ENCODE measurements around the gene SFSWAP. TPM values are rescaled to one million over a fixed set of nuclear protein-coding genes. Genes with fewer than 3 reads are reported as not detected.
"Not testable (repeated sequence)": the region's sequence is repeated elsewhere in the genome, so short reads cannot be mapped to it uniquely, and the experiment has no call there.

The SFSWAP gene
- polyA plus RNA-seq, result 10 to 100 TPM; 19.7 to 34.7 (median 33.4) TPM
- long read RNA-seq, donor 1, full-length matches to known transcripts, result 9 of 17 reads
- long read RNA-seq, donor 1, partial matches to known transcripts, result 8 of 17 reads
- long read RNA-seq, donor 1, other reads (novel, unspliced or antisense), result 0 of 17 reads
- long read RNA-seq, donor 2, partial matches to known transcripts, result 0 of 1 reads
- long read RNA-seq, donor 2, other reads (novel, unspliced or antisense), result 0 of 1 reads
- long read RNA-seq, donor 3, partial matches to known transcripts, result 11 of 14 reads
- long read RNA-seq, donor 3, other reads (novel, unspliced or antisense), result 0 of 14 reads
- long read RNA-seq, donor 4, result 0 reads
- long read RNA-seq, donor 5, partial matches to known transcripts, result 0 of 1 reads
- long read RNA-seq, donor 5, other reads (novel, unspliced or antisense), result 0 of 1 reads
- long read RNA-seq, donor 6, result 0 reads
- long read RNA-seq, donor 7, result 0 reads
- long read RNA-seq, donor 8, result 0 reads
- long read RNA-seq, donor 9, full-length matches to known transcripts, result 1 of 1 reads
- long read RNA-seq, donor 9, partial matches to known transcripts, result 0 of 1 reads
- long read RNA-seq, donor 9, other reads (novel, unspliced or antisense), result 0 of 1 reads
- long read RNA-seq, donor 10, partial matches to known transcripts, result 0 of 4 reads
- long read RNA-seq, donor 10, other reads (novel, unspliced or antisense), result 0 of 4 reads

DNA sequence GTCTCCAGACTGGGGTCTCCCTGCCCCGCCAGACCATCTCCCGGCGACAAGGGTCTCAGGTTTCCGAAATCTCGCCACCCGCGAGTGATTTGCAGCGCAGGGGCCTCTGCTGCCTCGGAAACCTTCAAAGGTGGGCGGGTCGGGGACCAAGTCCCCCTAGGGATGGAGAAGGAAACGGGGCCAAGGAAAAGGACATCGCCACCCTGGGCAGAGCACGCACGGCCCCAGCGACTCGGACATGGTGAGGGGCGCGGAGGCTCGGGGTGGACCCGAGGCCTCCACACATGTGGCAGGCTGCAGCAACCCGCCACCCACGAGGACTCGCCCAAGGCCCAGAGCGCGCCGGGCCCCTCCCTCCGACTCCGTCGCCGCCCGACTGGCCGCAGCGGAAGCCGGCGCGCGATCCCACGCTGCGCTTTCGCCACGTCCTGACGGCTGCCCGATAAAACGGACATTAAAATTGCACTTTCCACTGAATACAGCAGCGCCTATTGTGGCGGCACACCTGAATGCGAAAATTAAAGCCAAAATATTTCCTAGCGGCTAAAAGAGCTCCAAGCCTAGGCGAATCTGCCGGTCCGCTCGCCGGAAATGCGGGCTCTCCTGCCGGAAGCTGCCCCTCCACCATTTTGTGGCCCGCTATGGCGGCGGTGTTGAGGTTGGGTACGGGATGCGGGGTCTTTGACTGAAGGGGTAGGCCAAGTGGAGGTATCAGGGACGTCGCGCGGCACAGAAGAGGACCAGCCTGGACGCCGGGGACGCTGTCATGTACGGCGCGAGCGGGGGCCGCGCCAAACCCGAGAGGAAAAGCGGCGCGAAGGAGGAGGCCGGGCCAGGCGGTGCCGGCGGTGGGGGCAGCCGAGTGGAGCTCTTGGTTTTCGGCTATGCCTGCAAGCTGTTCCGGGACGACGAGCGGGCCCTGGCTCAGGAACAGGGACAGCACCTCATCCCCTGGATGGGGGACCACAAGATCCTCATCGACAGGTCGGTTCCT lies at the start of gene SFSWAP:
Gene SFSWAP, plus strand, starts transcription at position 627 of the 994 bp plus-strand sequence. Its CDS starts 140 bp downstream, at position 767.
- peak; percentile 65 to 94 for DNase-seq
- H3K4me1 ChIP-seq (ENCODE audit: control insufficient read depth in 3 of 3, insufficient read depth in 2 of 3, low read depth in 1 of 3, low read length in 2 of 3), result peaks cover 8 to 12% (median 9%) of the 10 kb centered on the region in 3 donors
- H3K27ac ChIP-seq (ENCODE audit: low read depth in 1 of 3, low read length in 2 of 3), result peak within 1 kb of the TSS; percentile 35 to 95 (median 66)
- H3K9me3 ChIP-seq (ENCODE audit: control insufficient read depth in 2 of 2, insufficient read depth in 1 of 2, low read depth in 1 of 2, low read length in 1 of 2), result peaks cover 0 to 11% of the 10 kb centered on the region in 2 donors
- no peaks in the 10 kb centered on the region for H3K27me3 ChIP-seq (ENCODE audit: control insufficient read depth in 3 of 3, insufficient read depth in 3 of 3, low read length in 3 of 3)
- WGBS, 3 donors, result 1% methylated on average over 77 to 90 of the region's 90 CpGs
- FAIRE-seq, result no peak
- H3K4me3 ChIP-seq (ENCODE audit: low read depth in 1 of 3, low read length in 3 of 3), result peak within 1 kb of the TSS; percentile 91 to 98 (median 95)
- H3K36me3 ChIP-seq (ENCODE audit: control insufficient read depth in 3 of 3, insufficient read depth in 2 of 3, low read depth in 1 of 3, low read length in 3 of 3), result peaks cover 8 to 13% (median 10%) of the 10 kb centered on the region in 3 donors

DNA sequence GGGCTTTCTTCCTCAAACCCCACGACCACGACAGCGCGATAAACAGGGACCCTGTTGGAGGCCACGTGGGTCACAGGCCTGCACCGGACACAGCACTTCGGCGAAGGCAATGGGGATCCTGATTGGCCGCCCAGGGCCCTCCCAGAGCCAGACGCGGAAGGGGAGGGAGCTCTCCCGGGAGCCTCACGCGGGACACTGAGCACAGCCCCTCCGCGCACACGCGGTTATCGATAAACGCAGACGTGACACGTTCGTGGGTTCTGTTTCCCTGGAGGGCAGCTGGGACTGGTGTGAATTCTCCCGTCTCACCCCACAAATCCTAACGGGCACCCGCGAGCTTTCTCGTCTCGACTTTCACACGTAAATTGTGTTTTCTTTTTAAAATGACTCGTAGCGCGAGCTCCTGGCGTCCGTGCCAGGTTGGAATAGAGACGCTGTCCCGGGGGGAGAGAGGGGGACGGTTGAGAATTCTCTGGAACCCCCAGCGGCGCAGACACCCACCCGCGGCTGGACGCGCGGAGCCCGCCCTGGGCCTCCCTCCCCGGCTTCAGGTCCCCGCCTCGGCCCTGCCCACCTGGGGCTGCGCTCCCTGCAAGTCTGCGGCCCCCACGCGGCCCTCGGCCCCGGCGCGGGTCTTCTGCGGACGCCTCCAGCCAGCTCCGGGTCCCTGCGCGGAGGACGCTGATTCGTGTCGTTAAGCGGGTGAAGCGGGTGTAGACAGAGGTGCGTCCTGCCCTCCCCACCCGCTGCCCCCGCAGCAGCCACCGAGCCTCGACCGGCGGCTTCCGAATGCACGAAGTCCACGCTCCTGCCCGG lies 49.5 kb upstream of the SFSWAP start:
- not testable (repeated sequence) for H3K4me1 ChIP-seq (ENCODE audit: control insufficient read depth in 3 of 3, insufficient read depth in 2 of 3, low read depth in 1 of 3, low read length in 2 of 3); FAIRE-seq; DNase-seq; H3K9me3 ChIP-seq (ENCODE audit: control insufficient read depth in 2 of 2, insufficient read depth in 1 of 2, low read depth in 1 of 2, low read length in 1 of 2); H3K4me3 ChIP-seq (ENCODE audit: low read depth in 1 of 3, low read length in 3 of 3); H3K36me3 ChIP-seq (ENCODE audit: control insufficient read depth in 3 of 3, insufficient read depth in 2 of 3, low read depth in 1 of 3, low read length in 3 of 3); H3K27ac ChIP-seq (ENCODE audit: low read depth in 1 of 3, low read length in 2 of 3); H3K27me3 ChIP-seq (ENCODE audit: control insufficient read depth in 3 of 3, insufficient read depth in 3 of 3, low read length in 3 of 3)
- WGBS, 3 donors, result 13 to 22% (median 18%) methylated on average over 10 to 28 of the region's 78 CpGs

DNA sequence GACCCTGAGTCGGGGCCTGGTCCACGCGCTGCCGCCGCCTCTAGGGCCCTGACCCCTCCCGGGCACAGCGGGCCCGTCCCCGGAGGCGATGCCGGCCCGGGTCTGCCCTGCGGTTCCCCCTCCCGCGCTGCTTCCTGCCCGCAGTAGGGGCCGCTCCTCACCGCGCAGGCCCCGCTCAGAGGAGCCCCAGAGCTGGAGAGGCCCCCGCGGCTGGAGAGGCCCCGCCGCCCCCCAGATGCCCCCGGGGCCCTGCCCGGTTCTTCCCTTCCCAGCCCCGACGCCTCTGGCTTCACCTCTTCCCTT lies 49.0 kb upstream of the SFSWAP start:
- WGBS, 3 donors, result no CpG with 5 or more reads among the region's 28 CpGs
- not testable (repeated sequence) for H3K9me3 ChIP-seq (ENCODE audit: control insufficient read depth in 2 of 2, insufficient read depth in 1 of 2, low read depth in 1 of 2, low read length in 1 of 2); H3K27ac ChIP-seq (ENCODE audit: low read depth in 1 of 3, low read length in 2 of 3); H3K4me3 ChIP-seq (ENCODE audit: low read depth in 1 of 3, low read length in 3 of 3); H3K27me3 ChIP-seq (ENCODE audit: control insufficient read depth in 3 of 3, insufficient read depth in 3 of 3, low read length in 3 of 3); H3K36me3 ChIP-seq (ENCODE audit: control insufficient read depth in 3 of 3, insufficient read depth in 2 of 3, low read depth in 1 of 3, low read length in 3 of 3); H3K4me1 ChIP-seq (ENCODE audit: control insufficient read depth in 3 of 3, insufficient read depth in 2 of 3, low read depth in 1 of 3, low read length in 2 of 3); DNase-seq; FAIRE-seq

DNA sequence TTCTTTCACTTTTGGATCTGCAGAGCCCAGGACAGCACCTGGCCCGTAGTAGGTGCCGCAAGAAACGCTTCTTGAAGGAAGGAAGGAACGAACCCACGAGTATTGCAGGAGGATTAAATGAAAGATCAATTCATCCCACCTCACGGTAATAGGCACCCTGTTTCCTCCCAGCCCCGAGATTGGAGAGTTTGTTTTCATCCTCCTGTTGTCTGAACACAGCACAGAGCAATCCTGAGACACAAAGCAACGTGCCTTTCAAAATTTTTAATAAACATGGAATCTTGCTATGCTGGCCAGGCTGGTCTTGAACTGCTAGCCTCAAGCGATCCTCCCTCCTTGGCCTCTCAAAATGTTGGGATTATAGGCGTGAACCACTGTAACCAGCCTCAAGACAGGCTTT lies 48.5 kb upstream of the SFSWAP start:
- H3K4me1 ChIP-seq (ENCODE audit: control insufficient read depth in 3 of 3, insufficient read depth in 2 of 3, low read depth in 1 of 3, low read length in 2 of 3); H3K9me3 ChIP-seq (ENCODE audit: control insufficient read depth in 2 of 2, insufficient read depth in 1 of 2, low read depth in 1 of 2, low read length in 1 of 2); H3K36me3 ChIP-seq (ENCODE audit: control insufficient read depth in 3 of 3, insufficient read depth in 2 of 3, low read depth in 1 of 3, low read length in 3 of 3); H3K4me3 ChIP-seq (ENCODE audit: low read depth in 1 of 3, low read length in 3 of 3); H3K27me3 ChIP-seq (ENCODE audit: control insufficient read depth in 3 of 3, insufficient read depth in 3 of 3, low read length in 3 of 3); DNase-seq; H3K27ac ChIP-seq (ENCODE audit: low read depth in 1 of 3, low read length in 2 of 3); FAIRE-seq: not testable (repeated sequence)
- 63 to 74% (median 64%) methylated on average over 10 of the region's 10 CpGs for WGBS, 3 donors

DNA sequence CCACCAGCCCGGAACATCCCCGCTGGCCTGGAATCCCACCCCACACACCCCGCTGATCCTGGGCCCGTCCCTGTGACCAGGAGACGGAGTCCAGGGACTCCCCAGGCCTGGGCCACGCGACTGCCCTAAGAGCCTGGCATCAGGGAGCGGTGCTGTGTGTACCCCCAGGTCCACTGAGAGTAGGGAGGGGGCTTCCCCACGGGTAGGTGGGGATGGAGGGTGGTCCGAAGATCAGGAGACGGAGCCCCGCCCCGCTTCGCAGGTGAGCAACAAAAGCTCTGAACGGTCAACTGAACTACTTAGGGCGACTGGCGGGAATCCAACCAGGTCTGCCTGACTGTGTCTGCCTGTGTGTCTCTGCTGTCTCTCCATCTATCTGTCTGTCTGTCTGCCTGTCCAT lies 45.2 kb upstream of the SFSWAP start:
- not testable (repeated sequence) for H3K27me3 ChIP-seq (ENCODE audit: control insufficient read depth in 3 of 3, insufficient read depth in 3 of 3, low read length in 3 of 3); H3K4me3 ChIP-seq (ENCODE audit: low read depth in 1 of 3, low read length in 3 of 3); H3K4me1 ChIP-seq (ENCODE audit: control insufficient read depth in 3 of 3, insufficient read depth in 2 of 3, low read depth in 1 of 3, low read length in 2 of 3); H3K27ac ChIP-seq (ENCODE audit: low read depth in 1 of 3, low read length in 2 of 3); FAIRE-seq; H3K36me3 ChIP-seq (ENCODE audit: control insufficient read depth in 3 of 3, insufficient read depth in 2 of 3, low read depth in 1 of 3, low read length in 3 of 3); DNase-seq; H3K9me3 ChIP-seq (ENCODE audit: control insufficient read depth in 2 of 2, insufficient read depth in 1 of 2, low read depth in 1 of 2, low read length in 1 of 2)
- WGBS, 3 donors, result 74 to 90% (median 83%) methylated on average over 17 of the region's 17 CpGs

DNA sequence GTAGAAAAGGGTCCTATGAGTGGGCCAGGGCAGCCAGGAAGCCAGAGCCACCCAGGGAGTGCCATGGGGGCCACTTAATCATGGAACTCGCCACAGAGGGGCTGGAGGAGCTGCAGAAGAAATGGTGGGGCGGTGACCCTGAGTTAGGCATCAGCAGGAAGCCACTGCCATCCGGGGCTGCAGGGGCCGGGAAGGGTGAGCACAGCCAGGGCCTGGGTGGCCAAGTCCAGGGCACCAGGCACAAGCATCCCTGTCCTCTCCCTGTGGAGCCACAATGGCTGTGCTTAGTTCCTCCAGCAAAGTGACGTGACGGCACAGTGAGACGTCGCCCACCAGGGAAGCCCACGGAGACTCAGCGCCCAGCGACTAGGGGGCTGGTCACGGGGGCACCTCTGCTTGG lies 44.4 kb upstream of the SFSWAP start:
- not testable (repeated sequence) for H3K9me3 ChIP-seq (ENCODE audit: control insufficient read depth in 2 of 2, insufficient read depth in 1 of 2, low read depth in 1 of 2, low read length in 1 of 2); H3K27me3 ChIP-seq (ENCODE audit: control insufficient read depth in 3 of 3, insufficient read depth in 3 of 3, low read length in 3 of 3); H3K27ac ChIP-seq (ENCODE audit: low read depth in 1 of 3, low read length in 2 of 3); DNase-seq; H3K4me1 ChIP-seq (ENCODE audit: control insufficient read depth in 3 of 3, insufficient read depth in 2 of 3, low read depth in 1 of 3, low read length in 2 of 3); H3K36me3 ChIP-seq (ENCODE audit: control insufficient read depth in 3 of 3, insufficient read depth in 2 of 3, low read depth in 1 of 3, low read length in 3 of 3); H3K4me3 ChIP-seq (ENCODE audit: low read depth in 1 of 3, low read length in 3 of 3); FAIRE-seq
- 68 to 78% (median 78%) methylated on average over 3 to 9 of the region's 12 CpGs for WGBS, 3 donors

DNA sequence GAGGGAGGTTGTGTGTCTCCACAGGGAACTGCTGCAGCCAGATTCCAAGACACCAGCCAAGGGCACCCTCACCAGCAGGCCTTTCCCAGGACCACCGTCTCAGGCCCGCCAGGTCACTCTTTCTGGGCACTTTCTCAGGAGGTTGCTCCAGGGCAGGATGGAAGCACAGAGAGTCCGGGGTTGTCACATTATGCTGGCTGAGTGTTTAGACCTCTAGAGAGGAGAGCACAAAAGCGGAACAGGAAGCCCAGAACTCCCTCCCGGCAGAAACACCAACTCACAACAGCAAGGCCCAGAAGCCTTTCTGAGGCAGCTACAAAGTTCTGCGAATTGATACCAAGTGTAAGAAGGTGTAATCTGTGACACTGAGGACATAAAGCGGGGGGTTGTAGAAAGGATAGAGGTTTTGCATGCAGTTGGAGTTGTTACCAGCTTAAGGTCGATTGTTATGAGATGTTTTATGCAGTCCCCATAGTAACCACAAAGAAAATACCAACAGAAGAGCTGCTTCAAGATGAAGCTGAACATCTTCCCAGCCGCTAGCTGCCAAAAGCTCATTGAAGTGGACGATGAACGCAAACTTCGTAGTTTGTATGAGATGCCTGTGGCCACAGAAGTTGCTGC lies 43.8 kb upstream of the SFSWAP start:
- not testable (repeated sequence) for H3K27ac ChIP-seq (ENCODE audit: low read depth in 1 of 3, low read length in 2 of 3); H3K27me3 ChIP-seq (ENCODE audit: control insufficient read depth in 3 of 3, insufficient read depth in 3 of 3, low read length in 3 of 3); DNase-seq; H3K9me3 ChIP-seq (ENCODE audit: control insufficient read depth in 2 of 2, insufficient read depth in 1 of 2, low read depth in 1 of 2, low read length in 1 of 2); H3K36me3 ChIP-seq (ENCODE audit: control insufficient read depth in 3 of 3, insufficient read depth in 2 of 3, low read depth in 1 of 3, low read length in 3 of 3); H3K4me3 ChIP-seq (ENCODE audit: low read depth in 1 of 3, low read length in 3 of 3); FAIRE-seq; H3K4me1 ChIP-seq (ENCODE audit: control insufficient read depth in 3 of 3, insufficient read depth in 2 of 3, low read depth in 1 of 3, low read length in 2 of 3)
- WGBS, 3 donors, result 63 to 73% (median 70%) methylated on average over 12 of the region's 12 CpGs
